Stimulated activated CD4-positive, alpha-beta T cell treated with anti-CD3 and anti-CD28 coated beads, Interleukin-12 subunit alpha, Interleukin-12 subunit beta, amount 100 ng/mL, for 48 hours (primary cell): ENCODE results near the gene FBXO42.
"Not testable (repeated sequence)": the region's sequence is repeated elsewhere in the genome, so short reads cannot be mapped to it uniquely, and the experiment has no call there.

Experiments used
- DNase-seq, 3 donors: peaks; one replicate each; pipeline ENCODE4 v3.0.0-alpha.2; 2020; ENCODE audit warnings: low read depth in 2 of 3, low spot score in 1 of 3

Gene FBXO42

DNA sequence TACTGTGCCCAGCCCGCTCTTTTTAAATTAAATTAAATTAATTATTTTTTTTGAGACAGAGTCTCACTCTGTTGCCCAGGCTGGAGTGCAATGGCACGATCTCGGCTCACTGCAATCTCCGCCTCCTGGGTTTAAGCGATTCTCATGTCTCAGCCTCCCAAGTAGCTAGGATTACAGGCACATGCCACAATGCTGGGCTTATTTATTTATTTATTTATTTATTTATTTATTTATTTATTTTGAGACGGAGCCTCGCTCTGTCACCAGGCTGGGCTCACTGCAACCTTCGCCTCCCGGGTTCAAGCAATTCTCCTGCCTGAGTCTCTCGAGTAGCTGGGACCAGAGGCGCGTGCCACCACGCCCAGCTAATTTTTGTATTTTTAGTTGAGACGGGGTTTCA is 129.6 kb downstream of the FBXO42 start:
- DNase-seq: not testable (repeated sequence)

DNA sequence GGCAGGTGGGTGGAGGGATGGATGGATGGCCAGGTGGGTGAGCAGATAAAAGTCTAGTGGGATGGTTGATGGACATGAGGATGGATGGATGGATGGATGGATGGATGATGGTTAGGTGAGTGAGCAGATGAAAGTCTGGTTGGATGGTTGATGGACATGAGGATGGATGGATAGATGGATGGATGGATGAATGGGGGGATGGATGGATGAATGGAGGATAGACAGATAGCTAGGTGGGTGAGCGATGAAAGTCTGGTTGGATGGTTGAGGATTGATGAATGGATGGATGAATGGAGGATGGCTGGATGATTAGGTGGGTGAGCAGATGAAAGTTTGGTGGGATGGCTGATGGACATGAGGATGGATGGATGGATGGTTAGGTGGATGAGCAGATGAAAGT is 130.8 kb downstream of the FBXO42 start:
- DNase-seq: no peak

DNA sequence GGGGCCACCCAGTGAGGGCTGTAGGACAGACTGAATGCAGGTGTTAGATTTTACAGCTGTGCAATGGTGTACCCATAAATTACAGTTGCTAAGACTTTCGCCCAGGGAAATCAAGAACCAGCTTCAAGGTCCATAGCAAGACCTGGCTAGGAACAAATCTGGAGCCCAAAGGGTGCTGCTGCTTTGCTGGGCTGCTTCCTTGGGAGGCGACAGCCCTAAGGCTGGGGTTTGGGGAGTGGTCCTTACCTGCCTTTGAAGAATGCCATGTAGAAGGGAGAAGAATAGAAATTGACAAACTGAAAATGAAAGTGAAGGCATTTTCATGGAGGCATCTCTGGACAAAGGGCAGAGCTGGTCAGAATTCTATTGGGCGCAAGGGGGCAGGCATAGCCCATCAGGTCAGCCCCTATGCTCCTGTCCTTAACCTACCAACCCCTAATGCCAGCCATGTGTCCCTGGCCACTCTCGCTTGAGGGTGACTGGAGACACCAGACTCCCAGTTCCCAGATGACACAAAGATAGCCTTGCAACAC is 132.2 kb downstream of the FBXO42 start:
- DNase-seq: no peak

DNA sequence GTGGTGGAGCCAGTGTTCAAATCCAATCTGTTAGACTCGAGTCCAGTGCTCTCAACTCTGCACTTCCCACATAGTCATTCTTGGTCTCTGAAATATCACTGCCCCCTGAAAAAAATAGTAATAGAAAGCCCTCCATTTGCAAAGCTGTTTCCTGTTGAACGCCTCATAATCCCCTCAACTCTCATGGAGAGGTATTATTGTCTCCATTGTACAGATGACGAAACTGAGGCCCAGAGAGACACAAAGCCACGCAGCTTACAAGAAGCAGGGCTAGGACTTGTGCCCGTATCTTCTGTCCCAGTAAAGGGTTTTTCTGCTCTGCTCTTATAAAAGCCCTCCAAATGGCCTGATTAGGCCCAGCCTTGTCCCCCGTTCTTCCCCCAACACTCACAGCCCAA is 133.6 kb downstream of the FBXO42 start:
- DNase-seq: no peak

DNA sequence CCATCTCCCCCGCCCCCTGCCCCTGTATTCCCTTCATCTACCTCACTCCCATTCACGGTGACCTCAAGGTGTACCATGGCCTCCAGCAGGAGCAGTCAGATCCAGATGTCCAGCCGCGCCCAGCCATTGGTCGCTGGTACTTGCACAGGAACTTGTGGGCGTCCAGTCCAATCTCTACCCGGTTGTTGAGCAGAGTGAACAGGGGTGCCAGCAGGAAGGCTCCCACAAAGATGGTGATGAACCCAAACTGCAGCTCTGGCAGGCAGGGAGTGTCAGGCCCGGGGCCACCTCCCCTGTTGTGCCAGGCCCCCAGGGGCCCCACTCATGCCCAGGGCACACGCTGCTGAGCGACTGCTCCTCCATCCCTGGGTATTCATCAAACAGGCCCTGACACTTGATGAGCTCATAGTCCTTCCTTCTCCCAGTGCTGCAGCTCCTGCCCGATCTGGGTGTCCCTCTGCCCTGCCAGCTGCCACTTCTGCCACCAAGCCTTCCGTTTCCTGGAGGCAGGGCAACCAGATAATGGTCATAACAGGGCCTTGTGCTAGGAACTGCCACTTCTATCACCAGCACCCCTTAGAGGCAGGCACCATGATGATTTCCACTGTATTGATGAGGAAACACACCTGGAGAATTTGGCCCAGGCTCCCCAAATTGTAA is 134.1 kb downstream of the FBXO42 start:
- DNase-seq: no peak

DNA sequence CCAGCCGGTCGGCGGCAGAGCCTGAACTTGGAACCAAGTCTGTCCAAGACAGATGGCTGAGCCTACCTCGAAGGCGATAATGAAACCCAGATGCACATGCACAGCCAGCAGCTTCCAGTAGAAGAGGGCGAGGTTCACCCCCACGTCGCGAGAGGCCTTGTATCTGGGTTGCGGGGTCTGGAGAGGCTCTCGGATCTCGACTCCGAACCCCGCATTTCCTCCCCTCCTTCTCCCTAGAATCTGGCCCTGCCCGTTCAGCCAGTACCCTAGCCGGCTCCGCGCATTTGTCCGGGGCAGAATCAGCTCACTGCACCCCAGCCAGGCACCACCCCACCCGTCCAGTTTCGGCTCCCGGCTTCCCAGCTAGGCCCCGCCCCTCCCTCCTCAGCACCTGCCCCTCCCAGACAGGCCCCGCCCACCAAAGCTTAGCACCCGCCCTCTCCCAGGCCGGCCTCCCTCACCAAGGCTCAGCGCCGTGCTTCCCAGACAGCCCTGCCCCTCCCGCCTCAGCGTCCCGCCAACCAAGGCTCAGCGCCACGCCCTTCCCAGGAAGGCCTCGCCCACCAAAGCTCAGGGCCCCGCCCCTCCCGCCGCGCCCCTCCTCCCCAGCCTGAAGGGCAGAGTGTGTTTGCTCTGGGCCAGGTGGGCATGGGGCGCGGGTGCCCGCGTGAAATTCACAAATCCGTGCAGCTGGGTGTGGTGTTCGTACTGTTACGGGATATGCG is 135.1 kb downstream of the FBXO42 start:
- peak; percentile 93 to 94 (median 94) for DNase-seq

DNA sequence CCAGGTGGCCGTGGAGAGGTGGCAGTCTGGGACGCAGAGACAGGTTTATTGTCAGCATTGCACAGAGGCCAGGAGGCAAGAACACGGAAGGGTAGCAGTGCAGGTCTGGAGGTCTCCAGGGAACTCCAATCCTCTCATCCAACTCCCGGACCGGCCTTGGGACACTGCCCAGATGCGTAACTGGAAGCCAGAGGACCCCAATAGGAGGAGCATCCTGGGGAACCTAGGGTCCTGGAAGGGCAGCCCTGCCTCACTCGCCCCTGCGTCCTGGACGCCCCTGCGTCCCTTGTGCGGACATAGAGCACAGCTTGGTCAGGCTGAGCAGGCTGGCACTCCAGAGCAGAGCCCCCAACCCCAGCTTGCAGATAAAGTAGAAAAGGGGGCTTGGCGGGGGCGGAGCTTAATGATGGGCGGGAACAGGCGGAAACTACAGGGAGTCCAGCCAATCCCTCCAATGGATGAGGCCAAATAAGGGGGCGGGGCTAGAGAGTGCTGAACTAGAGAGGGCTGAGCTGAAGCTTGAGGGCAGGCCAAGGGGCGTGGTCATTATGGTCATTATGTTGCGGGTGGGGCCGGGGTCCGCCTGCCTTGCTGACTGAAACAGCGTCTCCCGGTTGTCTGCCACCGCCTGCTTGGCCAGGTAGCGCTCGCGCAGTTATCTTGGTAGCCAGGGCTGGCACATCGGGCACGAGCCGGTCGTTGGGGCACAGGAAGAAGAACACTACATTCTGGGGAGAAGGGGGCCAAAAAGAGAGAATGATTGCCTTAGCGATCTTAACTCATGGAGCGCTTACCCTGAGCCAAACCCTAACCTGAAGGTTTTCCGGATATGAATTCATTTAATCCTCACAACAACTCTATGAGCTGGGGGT is 136.2 kb downstream of the FBXO42 start:
- DNase-seq: peak; percentile 42 to 59 (median 55)

DNA sequence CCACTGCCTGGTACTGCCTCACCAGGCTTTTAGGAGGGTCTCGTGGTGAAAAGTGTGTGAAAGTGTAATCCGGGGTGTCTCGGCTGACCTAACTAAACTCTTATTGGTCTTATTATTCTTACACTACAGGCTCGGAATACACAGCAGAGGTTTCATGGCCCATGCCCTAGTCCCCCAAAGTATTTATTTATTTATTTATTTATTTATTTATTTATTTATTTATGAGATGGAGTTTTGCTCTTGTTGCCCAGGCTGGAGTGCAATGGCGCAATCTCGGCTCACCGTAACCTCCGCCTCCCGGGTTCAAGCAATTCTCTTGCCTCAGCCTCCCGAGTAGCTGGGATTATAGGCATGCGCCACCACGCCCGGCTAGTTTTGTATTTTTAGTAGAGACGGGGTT is 137.0 kb downstream of the FBXO42 start:
- not testable (repeated sequence) for DNase-seq

DNA sequence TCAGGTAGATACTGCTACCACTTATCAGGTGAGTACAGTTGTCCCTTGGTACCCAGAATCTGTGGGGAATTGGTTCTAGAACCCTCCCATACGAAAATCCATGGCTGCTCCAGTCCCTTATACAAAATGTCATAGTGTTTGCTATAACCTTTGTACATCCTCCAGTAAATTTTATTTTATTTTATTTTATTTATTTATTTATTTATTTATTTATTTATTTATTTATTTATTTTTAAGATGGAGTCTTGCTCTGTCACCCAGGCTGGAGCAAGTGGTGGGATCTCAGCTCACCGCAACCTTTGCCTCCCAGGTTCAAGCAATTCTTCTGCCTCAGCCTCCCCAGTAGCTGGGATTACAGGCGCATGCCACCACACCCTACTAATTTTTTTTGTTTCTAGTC is 138.7 kb downstream of the FBXO42 start:
- DNase-seq: not testable (repeated sequence)

DNA sequence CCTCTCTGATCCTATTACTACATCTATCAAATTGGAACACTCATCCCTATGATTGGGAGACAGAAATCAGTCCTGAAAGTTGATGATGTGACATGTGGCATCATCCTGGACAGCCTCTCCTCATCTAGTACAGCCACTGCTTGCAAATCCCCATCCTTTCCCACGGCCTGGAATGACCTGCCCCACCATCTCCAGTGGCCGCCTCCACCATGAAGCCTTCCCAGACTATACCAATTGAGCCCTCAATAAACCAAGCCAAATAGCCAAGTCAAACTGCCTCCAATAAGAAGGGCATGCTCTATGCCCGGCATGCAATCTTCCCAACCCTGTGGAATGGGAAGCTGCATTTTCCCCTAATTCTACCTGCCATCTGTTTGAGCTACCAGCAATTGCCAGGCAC is 139.3 kb downstream of the FBXO42 start:
- no peak for DNase-seq

DNA sequence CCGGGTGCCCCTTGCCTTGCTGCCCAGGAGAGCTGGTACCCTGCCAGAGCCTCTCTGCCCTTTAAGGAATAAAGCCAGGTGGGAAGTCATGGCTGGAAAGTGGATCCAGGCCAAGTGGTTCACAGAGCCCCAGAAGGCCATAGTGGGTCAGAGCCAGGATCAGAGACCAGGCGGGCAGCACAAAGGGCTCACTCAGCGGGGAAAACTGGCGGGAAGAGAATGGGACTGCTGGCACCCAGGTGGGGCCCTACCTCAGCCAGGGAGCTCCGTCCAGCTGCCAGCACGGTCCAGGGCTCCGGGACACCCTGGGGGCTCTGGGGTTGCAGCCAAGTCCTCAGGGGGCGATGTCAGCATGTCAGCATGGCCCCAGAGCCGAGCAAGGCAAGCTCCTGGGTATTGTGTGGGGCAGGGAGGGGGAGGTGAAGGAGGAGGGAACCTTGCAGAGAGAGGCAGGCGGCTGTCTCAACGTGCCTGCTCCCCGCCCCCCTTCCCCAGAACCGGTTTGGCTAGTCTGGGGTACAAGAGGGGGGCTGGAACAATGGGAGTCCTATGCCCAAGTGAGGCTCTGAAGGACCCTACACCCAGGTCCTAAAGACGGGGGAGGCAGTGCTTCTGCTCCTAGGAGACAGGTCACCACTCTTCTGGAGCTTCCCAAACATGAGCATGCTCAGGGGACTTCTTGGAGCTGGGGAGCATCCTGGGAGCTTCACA is 139.9 kb downstream of the FBXO42 start, which contains the start of gene ARHGEF19:
ARHGEF19 (minus strand) TSS at position 402 of the 711 bp plus-strand sequence. CDS start 3,598 bp downstream, outside the sequence.
- no peak for DNase-seq

DNA sequence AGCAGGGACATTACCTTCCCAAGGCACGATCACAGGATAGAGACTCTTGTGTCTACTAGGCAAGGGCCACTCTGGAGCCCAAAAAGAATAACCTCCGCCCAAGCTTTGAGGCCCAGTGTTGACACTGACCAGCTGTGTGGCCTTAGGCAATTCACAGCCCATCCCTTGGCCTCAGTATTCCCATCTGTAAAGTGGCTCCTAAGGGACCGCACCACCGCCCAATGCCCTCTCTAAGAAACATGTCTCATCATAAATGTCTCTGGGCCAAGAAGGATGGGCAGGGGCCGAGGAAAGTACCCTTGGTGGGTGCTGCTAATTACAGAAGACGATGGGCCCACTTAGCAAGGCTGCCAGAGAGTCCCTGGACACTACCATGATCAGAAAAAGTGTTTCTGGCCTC is 140.5 kb downstream of the FBXO42 start:
- DNase-seq: no peak

DNA sequence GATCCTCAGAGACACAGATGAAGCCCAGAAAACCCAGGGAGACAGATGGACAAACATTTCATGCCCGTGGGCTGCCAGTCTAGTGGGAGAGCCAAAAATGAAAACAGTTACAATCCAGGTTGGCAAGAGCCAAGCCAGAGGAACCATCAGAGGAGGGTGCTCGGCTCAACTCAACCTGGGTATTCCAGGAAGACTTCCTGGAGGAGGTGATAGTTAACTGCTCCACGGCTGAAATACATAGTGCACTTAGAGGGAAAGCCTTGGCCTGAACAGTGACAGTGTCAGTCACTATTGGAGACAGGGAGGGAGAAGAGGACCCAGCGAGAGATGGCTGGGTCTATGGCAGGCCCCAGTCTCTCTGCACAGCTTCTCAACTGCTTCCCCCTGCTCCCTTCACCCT is 141.7 kb downstream of the FBXO42 start:
- no peak for DNase-seq

DNA sequence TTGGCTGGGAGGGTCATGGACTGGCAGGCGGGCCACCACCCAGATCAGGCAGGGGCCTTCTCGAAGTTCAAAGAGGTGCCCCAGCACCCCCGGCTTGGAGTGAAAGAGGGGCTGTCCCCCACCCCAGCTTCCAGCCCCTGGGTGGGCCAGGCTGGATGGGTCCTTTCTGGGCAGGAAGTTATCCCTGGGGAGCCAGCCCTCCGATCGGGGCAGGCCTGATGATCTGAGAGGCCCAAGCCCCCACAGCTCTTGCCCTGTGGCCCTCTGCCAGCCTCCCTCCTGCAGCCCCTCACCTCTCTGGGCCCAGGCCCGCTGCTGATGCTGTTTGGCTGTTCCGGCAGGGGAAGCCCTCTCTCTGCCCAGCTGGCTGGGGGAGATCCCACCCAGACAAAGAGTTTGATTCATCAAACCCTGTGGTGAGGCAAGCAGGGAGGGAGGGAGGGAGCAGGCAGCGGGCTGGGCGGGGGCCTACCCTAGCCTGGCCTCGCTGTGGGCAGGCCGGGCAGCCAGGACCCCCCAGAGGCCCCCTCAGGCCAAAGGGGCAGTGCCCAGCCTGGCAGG is 142.4 kb downstream of the FBXO42 start:
- DNase-seq: no peak

DNA sequence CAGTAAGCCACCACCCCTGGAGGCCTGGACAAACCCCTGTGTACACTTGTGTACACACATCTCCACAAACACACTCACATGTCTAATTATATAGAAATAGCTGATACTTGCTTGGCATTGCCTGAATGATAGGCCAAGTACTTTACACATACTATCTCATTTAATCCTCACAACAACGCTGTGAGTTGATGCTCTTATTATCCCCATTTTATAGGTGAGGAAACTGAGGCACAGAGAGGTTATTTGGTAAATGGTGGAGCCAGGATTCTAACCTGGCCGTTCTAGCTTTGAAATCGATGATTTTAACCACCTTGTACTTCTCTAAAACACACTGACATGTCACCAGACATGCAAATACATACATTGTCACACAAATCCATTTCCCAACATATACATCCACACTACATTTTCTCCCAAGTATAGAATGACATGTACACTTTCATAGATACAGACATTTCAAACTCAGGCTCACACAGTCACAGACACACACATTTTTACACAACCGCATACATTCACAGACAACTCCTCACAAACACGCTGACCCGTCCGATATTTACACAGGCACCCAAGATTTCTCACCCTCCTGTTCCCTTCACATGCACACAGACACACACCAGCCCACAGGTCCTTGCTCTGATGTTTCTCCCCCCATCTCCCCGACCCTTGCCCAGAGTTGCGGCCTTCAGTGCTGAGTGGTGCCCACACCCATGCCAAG is 143.0 kb downstream of the FBXO42 start:
- no peak for DNase-seq

DNA sequence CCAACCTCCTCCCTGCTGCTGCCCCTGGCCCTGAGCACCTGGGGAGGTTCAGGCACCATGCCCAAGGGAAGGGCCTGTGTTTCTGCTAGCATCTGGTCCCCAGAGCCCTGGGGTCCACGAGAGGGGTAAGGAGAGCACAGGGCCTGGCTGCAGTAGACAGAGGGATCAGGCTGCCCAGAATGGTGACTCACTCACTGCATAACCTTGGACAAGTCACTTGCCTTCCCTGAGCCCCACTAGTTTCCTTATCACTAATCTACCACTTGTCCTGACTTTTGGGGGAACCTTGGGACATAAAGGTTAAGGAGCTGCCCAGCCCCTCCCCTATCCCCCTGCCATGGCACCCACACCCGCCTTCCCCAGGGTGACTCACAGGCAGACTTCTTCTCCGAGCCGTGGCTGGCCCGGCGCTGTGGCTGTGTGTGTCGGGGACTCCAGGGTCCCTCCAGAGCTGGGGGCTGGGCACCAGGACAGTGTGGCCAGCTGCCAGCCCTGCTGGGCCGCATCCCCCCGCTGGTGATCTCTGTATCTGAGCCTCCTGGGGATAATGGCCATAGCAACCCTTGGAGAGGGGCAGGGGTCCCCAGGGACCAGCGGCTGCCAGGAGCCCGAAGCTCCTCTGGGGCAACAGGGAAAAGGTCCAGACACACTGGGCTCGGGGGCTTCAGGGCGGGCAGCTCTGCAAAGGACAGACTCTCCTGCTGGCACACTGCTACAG is 143.9 kb downstream of the FBXO42 start:
- no peak for DNase-seq

DNA sequence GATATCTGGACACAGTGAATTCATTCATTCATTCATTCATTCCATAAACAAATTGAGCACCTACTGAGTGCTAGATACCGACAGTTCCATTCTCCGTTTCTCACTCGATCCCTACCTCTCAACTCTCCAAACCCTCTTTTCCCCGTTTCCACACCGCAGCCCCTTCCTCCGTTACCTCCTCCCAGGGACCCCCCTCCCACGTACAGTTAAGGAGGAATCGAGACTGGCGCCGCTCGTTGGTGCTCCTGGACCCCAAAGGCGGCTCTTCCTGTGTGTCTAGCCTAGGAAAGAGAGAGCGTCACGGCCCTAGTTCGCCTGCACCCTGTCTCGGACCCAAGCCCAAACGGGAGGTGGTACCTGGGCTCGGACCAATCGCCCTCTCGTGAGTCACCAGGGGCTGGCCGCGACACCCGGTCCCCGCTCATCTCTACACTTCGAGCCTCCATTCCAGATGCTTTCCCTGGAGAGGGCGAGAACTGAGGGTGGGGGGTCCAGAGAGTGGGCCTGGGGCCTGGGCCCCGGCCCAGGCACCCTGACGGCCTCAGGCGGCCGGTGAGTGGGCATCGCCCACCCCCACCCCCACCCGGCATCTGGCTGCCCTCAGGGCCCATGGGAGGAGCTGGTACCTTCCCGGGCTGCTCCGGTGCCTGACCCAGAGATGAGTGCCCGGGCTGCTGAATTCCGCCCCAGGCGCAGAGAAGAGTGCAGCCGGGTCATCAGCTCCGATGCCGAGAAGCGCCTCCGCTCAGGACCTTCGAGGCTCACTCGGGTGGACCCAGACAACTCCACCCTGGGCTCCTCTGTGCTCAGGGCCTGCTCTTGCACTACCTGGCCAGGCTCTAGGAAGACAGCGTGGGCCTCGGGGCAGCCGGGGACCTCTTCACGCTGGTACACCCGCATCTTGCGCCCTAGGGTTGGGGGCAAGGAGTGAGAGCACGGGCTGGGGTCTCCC is 144.7 kb downstream of the FBXO42 start:
- no peak for DNase-seq
